Karpas-422 (cell line): Measurements from ENCODE around the gene TTC9. TPM values are rescaled to one million over a fixed set of nuclear protein-coding genes. Genes with fewer than 3 reads are reported as not detected.
A peak's percentile ranks its signal among the peaks of the same experiment; 100 is the strongest.

Experiments used
- DNase-seq: peaks from one replicate; pipeline ENCODE4 v3.0.0-alpha.2; 2015
- H2AFZ ChIP-seq: fragments of 200-600 bp; sonication (generic); 2 replicates; pipeline ENCODE4 v1.6.1; 2014; ENCODE audit warnings: antibody characterized with exemption, low read length, mixed read lengths
- H3K27ac ChIP-seq: fragments of 200-600 bp; sonication (generic); 2 replicates; pipeline ENCODE4 v1.5.1; 2014; ENCODE audit warnings: mild to moderate bottlenecking, low read length, moderate library complexity
- H3K27me3 ChIP-seq: fragments of 200-600 bp; sonication (generic); 2 replicates; pipeline ENCODE4 v1.6.1; 2014; ENCODE audit warnings: low read length, mixed read lengths
- H3K36me3 ChIP-seq: fragments of 200-600 bp; sonication (generic); 2 replicates; pipeline ENCODE4 v1.6.1; 2014; ENCODE audit warnings: low read length, mixed read lengths; ENCODE audit not compliant: insufficient read depth
- H3K4me1 ChIP-seq: fragments of 200-600 bp; sonication (generic); 2 replicates; pipeline ENCODE4 v1.6.1; 2014; ENCODE audit warnings: mild to moderate bottlenecking, low read length, mixed read lengths
- H3K4me2 ChIP-seq: fragments of 200-600 bp; sonication (generic); 2 replicates; pipeline ENCODE4 v1.6.1; 2014; ENCODE audit warnings: low read length, low read depth, mild to moderate bottlenecking; ENCODE audit not compliant: poor library complexity, severe bottlenecking
- H3K4me3 ChIP-seq: fragments of 200-600 bp; sonication (generic); 2 replicates; pipeline ENCODE4 v1.5.1; 2014; ENCODE audit warnings: mild to moderate bottlenecking, antibody characterized with exemption, low read length, mixed read lengths
- H3K79me2 ChIP-seq: fragments of 200-600 bp; sonication (generic); 2 replicates; pipeline ENCODE4 v1.6.1; 2014; ENCODE audit warnings: mild to moderate bottlenecking, low read length, mixed read lengths
- H3K9ac ChIP-seq: fragments of 200-600 bp; sonication (generic); 2 replicates; pipeline ENCODE4 v1.6.0; 2014; ENCODE audit warnings: low read length
- H3K9me2 ChIP-seq: fragments of 200-600 bp; sonication (generic), shearing (Covaris generic); replicated peaks from 2 replicates; pipeline ENCODE4 v1.6.0; 2014; ENCODE audit warnings: mild to moderate bottlenecking, low read length, moderate library complexity; ENCODE audit not compliant: insufficient read depth
- H3K9me3 ChIP-seq: fragments of 300-700, 200-600 bp; sonication (generic); 2 replicates; pipeline ENCODE4 v1.6.1; 2014; ENCODE audit warnings: low read length, mixed read lengths
- H4K20me1 ChIP-seq: fragments of 200-600 bp; sonication (generic); 2 replicates; pipeline ENCODE4 v1.6.1; 2014; ENCODE audit warnings: mild to moderate bottlenecking, antibody characterized with exemption, low read length, low read depth; ENCODE audit not compliant: insufficient read depth
- total RNA-seq: library from RNA; depleted of rRNA; stranded (reverse); fragments of >200 nt; shearing (Covaris generic); gene quantifications from 2 replicates; pipeline ENCODE4 v1.2.3, GENCODE V29; 2014; ENCODE audit warnings: low replicate concordance; rRNA removed

TTC9 gene
- 6.1 and 7.9 TPM in 2 replicates for total RNA-seq

DNA sequence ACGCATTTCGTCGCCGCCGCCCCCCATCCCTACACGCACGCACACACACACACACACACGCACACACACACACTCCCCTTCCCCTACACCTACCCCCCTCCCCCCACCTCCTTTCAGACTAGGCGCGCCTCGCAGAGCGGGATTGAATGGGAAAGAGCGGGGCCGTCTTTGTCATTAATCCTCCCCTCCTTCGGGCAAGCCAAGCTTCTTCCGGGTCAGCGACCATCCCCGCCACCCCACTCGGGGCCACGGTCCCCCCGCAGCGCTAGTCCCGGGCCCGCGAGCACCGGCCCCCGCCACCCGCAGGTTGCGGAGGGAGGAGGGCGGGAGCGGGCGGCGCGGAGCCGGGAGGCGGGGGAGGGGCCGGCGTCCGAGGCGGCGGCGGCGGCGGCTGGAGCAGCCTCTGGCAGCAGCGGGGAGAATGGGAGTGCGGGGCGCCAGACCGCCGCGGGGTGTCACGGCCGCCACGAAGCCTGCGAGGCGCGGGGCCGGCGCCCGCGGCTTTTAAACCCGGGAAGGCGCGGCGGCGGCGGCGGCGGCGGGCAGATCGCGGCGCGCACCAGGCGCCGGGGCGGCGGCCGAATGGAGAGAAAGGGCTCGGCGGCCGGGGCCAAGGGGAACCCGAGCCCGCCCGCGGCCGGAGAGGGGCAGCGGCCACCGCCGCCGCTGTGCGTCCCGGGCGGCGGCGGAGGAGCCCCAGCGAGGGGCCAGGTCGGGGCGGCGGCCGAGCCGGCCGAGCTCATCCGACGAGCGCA, at the start of gene TTC9:
TSS of gene TTC9 (plus strand) at position 369 of the 755 bp plus-strand sequence. CDS start at position 583, 214 bp downstream.
- no peaks in the 10 kb centered on the region for H3K79me2 ChIP-seq
- H3K9me3 ChIP-seq, result no peaks in the 10 kb centered on the region
- peak within 1 kb of the TSS; percentile 76 for H3K9ac ChIP-seq
- peaks cover 2% of the 10 kb centered on the region; the same call in 1 of the 2 replicates for H3K27me3 ChIP-seq
- no peak within 1 kb of the TSS for H3K27ac ChIP-seq
- H3K36me3 ChIP-seq, result no peaks in the 10 kb centered on the region
- peak within 1 kb of the TSS; percentile 85 for H3K4me2 ChIP-seq
- DNase-seq, result peak; percentile 56
- peak within 1 kb of the TSS; percentile 95 for H2AFZ ChIP-seq
- no peaks in the 10 kb centered on the region for H3K9me2 ChIP-seq
- H3K4me1 ChIP-seq, result peaks cover 27% of the 10 kb centered on the region
- H3K4me3 ChIP-seq, result peak within 1 kb of the TSS; percentile 74
- H4K20me1 ChIP-seq, result no peaks in the 10 kb centered on the region

DNA sequence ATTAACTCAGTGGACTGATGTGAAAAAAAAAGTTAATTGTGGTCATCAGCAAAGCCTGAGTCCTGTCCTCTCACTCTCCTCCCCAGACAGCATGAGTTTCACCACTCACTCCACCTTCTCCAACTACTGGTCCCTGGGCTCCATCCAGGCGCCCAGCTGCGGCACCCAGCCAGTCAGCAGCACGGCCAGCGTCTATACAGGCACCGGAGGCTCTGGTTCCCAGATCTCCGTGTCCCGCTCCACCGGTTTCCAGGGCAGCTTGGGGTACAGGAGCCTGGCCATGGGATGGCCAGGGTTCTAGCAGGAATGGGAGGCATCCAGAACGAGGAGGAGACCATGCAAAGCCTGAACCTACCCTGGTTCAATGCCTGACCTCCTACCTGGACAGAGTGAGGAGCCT, 47.3 kb upstream of the TTC9 start:
- Histone ChIP-seq H3K27me3 (no peaks in the 10 kb centered on the region), H3K9me2 (no peaks in the 10 kb centered on the region), H3K9me3 (no peaks in the 10 kb centered on the region), H3K27ac (no peak overlapping the region), H4K20me1 (peaks cover 17% of the 10 kb centered on the region; the same call in 1 of the 2 replicates), H3K4me1 (peaks cover 9% of the 10 kb centered on the region), H3K9ac (no peak overlapping the region), H3K79me2 (peaks cover 74% of the 10 kb centered on the region), H3K36me3 (peaks cover 70% of the 10 kb centered on the region), H3K4me2 (no peak overlapping the region), H2AFZ (no peak overlapping the region), H3K4me3 (no peak overlapping the region)
- DNase-seq, result no peak

DNA sequence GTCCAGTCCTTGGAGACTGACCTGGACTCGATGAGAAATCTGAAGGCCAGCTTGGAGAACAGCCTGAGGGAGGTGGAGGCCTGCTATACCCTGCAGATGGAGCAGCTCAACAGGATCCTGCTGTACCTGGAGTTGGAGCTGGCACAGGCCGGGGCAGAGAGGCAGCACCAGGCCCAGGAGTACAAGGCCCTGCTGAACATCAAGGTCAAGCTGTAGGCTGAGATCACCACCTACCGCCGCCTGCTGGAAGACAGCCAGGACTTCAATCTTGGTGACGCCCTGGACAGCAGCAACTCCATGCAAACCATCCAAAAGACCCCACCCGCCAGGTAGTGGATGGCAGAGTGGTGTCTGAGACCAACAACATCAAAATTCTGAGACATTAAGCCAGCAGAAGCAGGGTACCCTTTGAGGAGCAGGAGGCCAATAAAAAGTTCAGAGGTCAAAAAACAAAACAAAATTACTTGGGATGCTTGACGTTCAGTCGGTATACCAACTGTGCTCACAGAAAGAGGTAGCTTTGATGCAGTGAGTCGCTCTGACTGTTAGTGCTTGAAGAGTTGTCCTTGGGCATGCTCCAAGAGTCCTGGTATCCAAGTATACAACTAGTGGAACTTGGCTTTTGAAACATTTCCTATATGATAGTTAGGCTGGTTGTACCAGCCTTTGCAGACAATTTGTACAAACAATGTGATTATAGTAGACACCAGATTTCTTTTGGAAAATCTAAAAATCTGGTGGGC, 46.1 kb upstream of the TTC9 start:
- H3K9ac ChIP-seq, result no peak overlapping the region
- no peak overlapping the region for H3K4me3 ChIP-seq
- no peak overlapping the region for H3K4me2 ChIP-seq
- no peak overlapping the region for H2AFZ ChIP-seq
- H3K9me3 ChIP-seq, result no peaks in the 10 kb centered on the region
- peaks cover 85% of the 10 kb centered on the region for H3K79me2 ChIP-seq
- no peak for DNase-seq
- no peak overlapping the region for H3K27ac ChIP-seq
- H3K4me1 ChIP-seq, result peaks cover 14% of the 10 kb centered on the region
- H3K27me3 ChIP-seq, result no peaks in the 10 kb centered on the region
- H3K9me2 ChIP-seq, result no peaks in the 10 kb centered on the region
- peaks cover 18% of the 10 kb centered on the region; the same call in 1 of the 2 replicates for H4K20me1 ChIP-seq
- H3K36me3 ChIP-seq, result peaks cover 64% of the 10 kb centered on the region

DNA sequence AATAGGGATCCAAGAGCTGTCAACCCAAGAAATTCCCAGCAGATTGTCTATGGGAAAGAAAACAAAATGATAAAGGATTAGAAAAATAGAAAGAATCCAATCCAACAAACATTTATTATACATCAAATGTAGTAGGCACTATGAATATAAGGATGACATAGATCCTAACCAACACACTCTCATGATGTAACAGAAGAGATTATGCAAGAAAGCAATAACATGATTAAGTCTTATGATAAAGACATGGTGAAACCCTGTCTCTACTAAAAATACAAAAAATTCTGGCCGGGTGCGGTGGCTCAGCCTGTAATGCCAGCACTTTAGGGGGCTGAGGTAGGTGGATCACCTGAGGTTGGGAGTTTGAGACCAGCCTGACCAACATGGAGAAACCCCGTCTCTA, 44.0 kb upstream of the TTC9 start:
- peaks cover 18% of the 10 kb centered on the region; the same call in 1 of the 2 replicates for H4K20me1 ChIP-seq

DNA sequence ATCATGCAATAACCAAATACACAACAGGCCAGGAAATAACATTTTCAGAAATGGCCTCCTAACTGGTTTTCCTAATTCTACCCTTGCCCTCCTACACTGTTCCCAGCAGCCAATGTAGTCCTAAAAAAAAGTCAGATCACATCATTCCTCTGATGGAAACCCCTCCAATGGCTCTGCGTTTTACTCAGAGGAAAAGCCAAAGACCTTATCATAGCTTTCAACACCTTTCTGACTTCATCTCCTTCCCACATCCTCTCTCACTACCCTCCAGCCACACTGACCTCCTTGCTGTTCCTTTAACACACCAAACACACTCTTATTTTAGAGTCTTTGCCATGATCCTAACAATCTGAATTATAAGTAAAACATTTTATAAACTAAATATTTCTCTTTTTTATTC, 42.4 kb upstream of the TTC9 start:
- Histone ChIP-seq H3K27me3 (no peaks in the 10 kb centered on the region), H3K27ac (no peak overlapping the region), H3K9me2 (peaks cover 5% of the 10 kb centered on the region; the same call in 1 of the 2 replicates), H4K20me1 (peaks cover 18% of the 10 kb centered on the region; the same call in 1 of the 2 replicates), H2AFZ (no peak overlapping the region), H3K9ac (peak overlapping the region; percentile 88), H3K79me2 (peaks cover 62% of the 10 kb centered on the region), H3K9me3 (no peaks in the 10 kb centered on the region), H3K4me1 (peaks cover 31% of the 10 kb centered on the region), H3K36me3 (peaks cover 29% of the 10 kb centered on the region), H3K4me3 (peak overlapping the region; percentile 94), H3K4me2 (peak overlapping the region; percentile 99)
- no peak for DNase-seq

More for the DNA sequence above, 44.0 kb upstream of the TTC9 start:
- no peak for DNase-seq
- no peak overlapping the region for H3K4me2 ChIP-seq
- peaks cover 75% of the 10 kb centered on the region for H3K79me2 ChIP-seq
- no peak overlapping the region for H3K9ac ChIP-seq
- peaks cover 46% of the 10 kb centered on the region for H3K36me3 ChIP-seq
- H2AFZ ChIP-seq, result no peak overlapping the region
- H3K27me3 ChIP-seq, result no peaks in the 10 kb centered on the region
- H3K4me1 ChIP-seq, result peaks cover 31% of the 10 kb centered on the region
- no peak overlapping the region for H3K27ac ChIP-seq
- no peaks in the 10 kb centered on the region for H3K9me3 ChIP-seq
- peaks cover 5% of the 10 kb centered on the region; the same call in 1 of the 2 replicates for H3K9me2 ChIP-seq
- H3K4me3 ChIP-seq, result no peak overlapping the region

DNA sequence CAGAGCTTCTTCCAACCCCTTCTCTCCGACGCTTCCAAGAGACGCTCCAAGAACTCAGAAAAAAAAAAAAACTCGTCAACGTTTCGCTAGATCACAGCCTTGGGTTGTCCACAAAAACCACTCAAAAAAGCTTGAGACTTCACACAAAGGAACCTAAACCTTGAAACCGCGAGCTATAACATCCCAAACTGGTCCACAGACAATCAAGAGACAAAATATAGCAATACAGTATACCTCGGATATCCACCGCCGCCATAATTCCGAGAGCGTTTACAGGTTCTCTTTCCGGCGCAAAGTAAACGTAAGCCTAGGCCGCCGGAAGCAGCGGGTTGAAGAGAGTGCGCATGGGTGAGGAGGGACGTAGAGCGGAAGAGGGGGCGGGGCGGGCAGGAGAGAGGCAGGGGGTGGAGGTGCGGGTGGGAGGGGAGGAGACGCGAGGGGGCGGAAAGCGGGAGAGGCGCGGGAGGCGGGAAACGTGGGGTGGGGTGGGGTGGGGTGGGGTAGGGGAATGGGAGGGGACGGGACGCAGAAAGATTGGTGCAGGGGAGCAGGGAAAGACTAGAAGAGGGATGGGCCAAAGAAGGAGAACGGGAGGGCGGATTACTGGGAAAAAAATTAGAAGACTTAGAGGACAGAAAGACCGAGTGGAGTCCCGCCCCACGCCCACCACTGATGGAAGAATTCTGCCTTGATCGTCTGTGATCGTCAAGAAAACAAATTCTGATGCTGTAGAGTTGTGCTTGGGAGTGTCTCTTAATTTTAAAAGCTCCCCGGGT, 41.1 kb upstream of the TTC9 start, which contains the start of gene MED6:
TSS of gene MED6 (minus strand) at position 274 of the 776 bp plus-strand sequence. CDS start at position 256, 18 bp downstream.
- peaks cover 5% of the 10 kb centered on the region; the same call in 1 of the 2 replicates for H3K9me2 ChIP-seq
- H3K9ac ChIP-seq, result peak within 1 kb of the TSS; percentile 88
- H3K36me3 ChIP-seq, result peaks cover 21% of the 10 kb centered on the region
- peak within 1 kb of the TSS; percentile 94 for H3K4me3 ChIP-seq
- H3K4me2 ChIP-seq, result peak within 1 kb of the TSS; percentile 99
- H3K4me1 ChIP-seq, result peaks cover 31% of the 10 kb centered on the region
- H3K27ac ChIP-seq, result peak within 1 kb of the TSS; percentile 37; the same call in 1 of the 2 replicates
- peaks cover 18% of the 10 kb centered on the region; the same call in 1 of the 2 replicates for H4K20me1 ChIP-seq
- no peaks in the 10 kb centered on the region for H3K27me3 ChIP-seq
- H3K79me2 ChIP-seq, result peaks cover 50% of the 10 kb centered on the region
- peak within 1 kb of the TSS; percentile 88 for H2AFZ ChIP-seq
- peak; percentile 99 for DNase-seq
- no peaks in the 10 kb centered on the region for H3K9me3 ChIP-seq

DNA sequence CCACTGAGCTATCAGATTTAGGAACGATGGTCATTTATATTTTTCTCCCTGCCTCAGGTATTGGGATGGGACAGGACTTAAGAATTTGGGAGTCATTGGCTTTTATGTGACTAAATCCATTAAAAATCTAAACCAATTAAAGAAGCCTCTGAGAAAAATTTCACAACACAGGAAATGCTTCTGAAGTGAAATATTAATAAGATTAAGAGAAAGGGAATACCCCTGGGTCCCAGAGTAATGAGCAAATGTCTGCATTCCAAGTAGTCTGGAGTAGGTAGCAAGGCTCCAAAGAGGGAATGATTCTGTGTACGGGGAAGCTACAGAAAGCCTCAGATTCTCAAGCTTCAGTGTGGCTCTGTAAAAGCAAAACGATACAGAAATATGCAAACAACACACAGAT, 40.6 kb upstream of the TTC9 start:
- H3K9me2 ChIP-seq, result peaks cover 5% of the 10 kb centered on the region; the same call in 1 of the 2 replicates
- H3K79me2 ChIP-seq, result peaks cover 44% of the 10 kb centered on the region
- no peak for DNase-seq
- H3K27ac ChIP-seq, result no peak overlapping the region
- H3K4me1 ChIP-seq, result peaks cover 31% of the 10 kb centered on the region
- H3K27me3 ChIP-seq, result no peaks in the 10 kb centered on the region
- peak overlapping the region; percentile 69 for H3K4me3 ChIP-seq
- peak overlapping the region; percentile 66; the same call in 1 of the 2 replicates for H2AFZ ChIP-seq
- H3K4me2 ChIP-seq, result peak overlapping the region; percentile 90
- H4K20me1 ChIP-seq, result peaks cover 14% of the 10 kb centered on the region; the same call in 1 of the 2 replicates
- H3K36me3 ChIP-seq, result peaks cover 15% of the 10 kb centered on the region
- H3K9me3 ChIP-seq, result no peaks in the 10 kb centered on the region
- peak overlapping the region; percentile 76 for H3K9ac ChIP-seq
